Transverse colon (tissue), 4 donors: Measurements from ENCODE around the gene AP3S1.

Experiments used
- POLR2AphosphoS5 ChIP-seq, 3 donors: sonication (generic); formaldehyde crosslinking; IDR thresholded peaks; one replicate each; pipeline ENCODE4 v1.6.1; 2016; ENCODE audit warnings: antibody characterized with exemption in 3 of 3
- TF ChIP-seq, protein P1 (sequence below), 5 experiments: fragments of 200-600 bp in 3 of 5; fragments of 450-650 bp in 2 of 5; sonication (generic) in 3 of 5; IDR thresholded peaks; 1 replicate in 2 of 5; 2 replicates in 3 of 5; pipeline ENCODE4 v1.5.1; 2016 to 2017; ENCODE audit warnings: antibody characterized with exemption in 5 of 5, inconsistent platforms in 3 of 5, mild to moderate bottlenecking in 2 of 5, moderate library complexity in 1 of 5

DNA sequence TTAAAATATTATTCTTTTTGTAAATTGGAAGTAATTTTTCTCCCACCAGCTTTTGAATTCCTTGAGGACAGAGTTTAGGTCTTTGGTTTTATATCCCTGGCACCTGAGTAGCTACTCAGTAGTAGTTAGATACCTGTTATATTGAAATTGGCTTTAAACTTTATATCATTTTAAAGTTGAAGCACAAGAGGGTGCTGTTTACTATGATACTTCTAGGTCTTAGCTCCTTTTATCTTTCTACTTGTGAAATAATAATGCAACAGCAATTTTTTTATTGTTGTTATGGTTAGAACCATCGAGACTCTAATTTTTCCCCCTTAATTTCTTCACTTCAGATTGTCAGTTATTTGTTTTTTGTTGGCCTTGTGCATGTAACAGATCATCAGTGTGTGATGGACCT lies 46.3 kb downstream of the AP3S1 start:
- TF ChIP-seq, protein P1, sequence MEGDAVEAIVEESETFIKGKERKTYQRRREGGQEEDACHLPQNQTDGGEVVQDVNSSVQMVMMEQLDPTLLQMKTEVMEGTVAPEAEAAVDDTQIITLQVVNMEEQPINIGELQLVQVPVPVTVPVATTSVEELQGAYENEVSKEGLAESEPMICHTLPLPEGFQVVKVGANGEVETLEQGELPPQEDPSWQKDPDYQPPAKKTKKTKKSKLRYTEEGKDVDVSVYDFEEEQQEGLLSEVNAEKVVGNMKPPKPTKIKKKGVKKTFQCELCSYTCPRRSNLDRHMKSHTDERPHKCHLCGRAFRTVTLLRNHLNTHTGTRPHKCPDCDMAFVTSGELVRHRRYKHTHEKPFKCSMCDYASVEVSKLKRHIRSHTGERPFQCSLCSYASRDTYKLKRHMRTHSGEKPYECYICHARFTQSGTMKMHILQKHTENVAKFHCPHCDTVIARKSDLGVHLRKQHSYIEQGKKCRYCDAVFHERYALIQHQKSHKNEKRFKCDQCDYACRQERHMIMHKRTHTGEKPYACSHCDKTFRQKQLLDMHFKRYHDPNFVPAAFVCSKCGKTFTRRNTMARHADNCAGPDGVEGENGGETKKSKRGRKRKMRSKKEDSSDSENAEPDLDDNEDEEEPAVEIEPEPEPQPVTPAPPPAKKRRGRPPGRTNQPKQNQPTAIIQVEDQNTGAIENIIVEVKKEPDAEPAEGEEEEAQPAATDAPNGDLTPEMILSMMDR (IDR thresholded peaks at IDR 0.05), result no peak
- no peak for TF ChIP-seq POLR2AphosphoS5 (IDR thresholded peaks at IDR 0.05)
